Panc1 (cell line): ENCODE data around the gene ABCB4. TPM values are rescaled to one million over a fixed set of nuclear protein-coding genes. Genes with fewer than 3 reads are reported as not detected.

Source experiments
- ATAC-seq: fragments of 200-7000 bp; cut with Tn5 transposase; 2 replicates; pipeline ENCODE4 v1.9.1; 2020; ENCODE audit warnings: mild to moderate bottlenecking, moderate library complexity
- BruUV-seq: library from RNA; stranded (reverse); fragments of 400-500 nt; replicated peaks from 2 replicates; lab custom pipeline; 2021; lab: Mats Ljungman, UMichigan
- CTCF ChIA-PET: fragments of 300-600 bp; sonication (Branson Sonifier 250); formaldehyde crosslinking; loops from one replicate; lab custom pipeline; 2022; ENCODE audit warnings: antibody characterized with exemption; lab: Charles Lee
- POLR2A ChIA-PET: fragments of 300-600 bp; sonication (Branson Sonifier 250); formaldehyde crosslinking; loops from one replicate; lab custom pipeline; 2022; ENCODE audit warnings: antibody characterized with exemption; lab: Charles Lee
- DNase-seq: peaks from one replicate; pipeline ENCODE4 v3.0.0-alpha.2; 2010; ENCODE audit warnings: low read depth, low spot score
- H3K27ac ChIP-seq: 2 replicates; pipeline ENCODE4 v1.5.1; 2011; ENCODE audit warnings: mild to moderate bottlenecking, low read length, inconsistent platforms
- H3K27me3 ChIP-seq: fragments of 200-500 bp; sonication (Bioruptor generic); 2 replicates; pipeline ENCODE4 v1.6.0; 2014; ENCODE audit warnings: low read length, inconsistent platforms; ENCODE audit not compliant: control insufficient read depth, insufficient read depth
- H3K36me3 ChIP-seq: fragments of 200-500 bp; sonication (Bioruptor generic); 2 replicates; pipeline ENCODE4 v1.5.1; 2014; ENCODE audit warnings: inconsistent platforms, mild to moderate bottlenecking, low read length, moderate library complexity; ENCODE audit not compliant: control insufficient read depth, insufficient read depth
- H3K4me1 ChIP-seq: 2 replicates; pipeline ENCODE4 v1.5.1; 2011; ENCODE audit warnings: inconsistent platforms, mild to moderate bottlenecking, low read length, moderate library complexity; ENCODE audit not compliant: control insufficient read depth, insufficient read depth
- H3K4me3 ChIP-seq, 2 experiments: 2 replicates each; pipeline ENCODE4 v1.5.1; 2011 to 2012; ENCODE audit warnings: low read depth in 2 of 2, low read length in 2 of 2, mild to moderate bottlenecking in 2 of 2, inconsistent platforms in 1 of 2, moderate library complexity in 1 of 2
- H3K9me3 ChIP-seq: fragments of 200-500 bp; sonication (Bioruptor generic); 2 replicates; pipeline ENCODE4 v1.5.1; 2014; ENCODE audit warnings: low read depth, mild to moderate bottlenecking, inconsistent platforms, low read length, moderate library complexity; ENCODE audit not compliant: control insufficient read depth, insufficient read depth
- POLR2AphosphoS5 ChIP-seq: IDR thresholded peaks from 2 replicates; pipeline ENCODE4 v1.6.1; 2012; ENCODE audit warnings: mild to moderate bottlenecking, low read depth, low read length, moderate library complexity
- SIN3A ChIP-seq: IDR thresholded peaks from 2 replicates; pipeline ENCODE4 v1.6.1; 2012; ENCODE audit warnings: low read depth, mild to moderate bottlenecking, low read length, moderate library complexity, borderline replicate concordance; ENCODE audit not compliant: insufficient read depth
- TCF7L2 ChIP-seq: IDR thresholded peaks from 2 replicates; pipeline ENCODE4 v1.6.1; 2011; ENCODE audit warnings: mild to moderate bottlenecking, low read depth, low read length, inconsistent platforms
- in situ Hi-C: cut with HindIII; loops from 2 replicates; pipeline ENCODE4 v1.10.0; 2016; ENCODE audit warnings: low sequenced_read_pairs, low pct_unique_long_range_greater_than_20kb
- intact Hi-C: fragments of 100-400 bp; cut with micrococcal nuclease; formaldehyde crosslinking; loops from one replicate; pipeline ENCODE4 v1.10.0; 2022; ENCODE audit not compliant: unreplicated experiment
- total RNA-seq: library from RNA; stranded (reverse); gene quantifications from one replicate; pipeline ENCODE4 v1.2.1, GENCODE V29; 2021; ENCODE audit not compliant: unreplicated experiment
- TF ChIP-seq, protein P1 (sequence below): fragments of 450-650 bp; IDR thresholded peaks from 2 replicates; pipeline ENCODE4 v1.5.1; 2017; ENCODE audit warnings: mild to moderate bottlenecking
- TF ChIP-seq, protein P2 (sequence below), 2 experiments: IDR thresholded peaks; 2 replicates each; pipeline ENCODE4 v1.6.1; 2011 to 2012; ENCODE audit warnings: low read depth in 2 of 2, control low read depth in 1 of 2, low read length in 1 of 2, mild to moderate bottlenecking in 1 of 2, moderate library complexity in 1 of 2; ENCODE audit not compliant: insufficient read depth in 1 of 2

ABCB4 gene
- total RNA-seq, 1 experiment from 2014 or later: 0.18 TPM

DNA sequence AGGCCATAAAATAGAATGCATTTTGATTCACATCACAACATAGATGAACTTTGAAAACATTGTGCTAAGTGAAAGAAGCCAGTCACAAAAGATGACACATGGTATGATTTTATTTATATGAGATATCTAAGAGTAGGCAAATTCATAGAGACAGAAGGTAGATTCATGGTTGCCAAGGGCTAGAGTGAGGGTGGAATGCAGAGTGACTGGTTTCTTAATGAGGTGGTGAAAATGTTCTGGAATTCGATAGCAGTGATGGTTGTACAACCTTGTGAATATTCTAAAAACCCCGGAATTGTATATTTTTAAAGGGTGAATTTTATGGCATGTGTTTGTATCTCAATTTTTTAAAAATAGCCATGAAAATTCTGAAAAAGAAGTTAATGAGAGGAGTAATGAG is 42.9 kb downstream of the ABCB4 start:
- POLR2A ChIA-PET: no interaction called here
- no peak overlapping the region for H3K4me3 ChIP-seq
- H3K27ac ChIP-seq: no peak overlapping the region
- H3K27me3 ChIP-seq: no peaks in the 10 kb centered on the region; the same call in none of the 2 replicates
- no TSS peak for BruUV-seq
- no peaks in the 10 kb centered on the region for H3K9me3 ChIP-seq
- DNase-seq: no peak
- no peak for TF ChIP-seq POLR2AphosphoS5
- TF ChIP-seq, protein P1, sequence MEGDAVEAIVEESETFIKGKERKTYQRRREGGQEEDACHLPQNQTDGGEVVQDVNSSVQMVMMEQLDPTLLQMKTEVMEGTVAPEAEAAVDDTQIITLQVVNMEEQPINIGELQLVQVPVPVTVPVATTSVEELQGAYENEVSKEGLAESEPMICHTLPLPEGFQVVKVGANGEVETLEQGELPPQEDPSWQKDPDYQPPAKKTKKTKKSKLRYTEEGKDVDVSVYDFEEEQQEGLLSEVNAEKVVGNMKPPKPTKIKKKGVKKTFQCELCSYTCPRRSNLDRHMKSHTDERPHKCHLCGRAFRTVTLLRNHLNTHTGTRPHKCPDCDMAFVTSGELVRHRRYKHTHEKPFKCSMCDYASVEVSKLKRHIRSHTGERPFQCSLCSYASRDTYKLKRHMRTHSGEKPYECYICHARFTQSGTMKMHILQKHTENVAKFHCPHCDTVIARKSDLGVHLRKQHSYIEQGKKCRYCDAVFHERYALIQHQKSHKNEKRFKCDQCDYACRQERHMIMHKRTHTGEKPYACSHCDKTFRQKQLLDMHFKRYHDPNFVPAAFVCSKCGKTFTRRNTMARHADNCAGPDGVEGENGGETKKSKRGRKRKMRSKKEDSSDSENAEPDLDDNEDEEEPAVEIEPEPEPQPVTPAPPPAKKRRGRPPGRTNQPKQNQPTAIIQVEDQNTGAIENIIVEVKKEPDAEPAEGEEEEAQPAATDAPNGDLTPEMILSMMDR: no peak
- TF ChIP-seq TCF7L2: no peak
- TF ChIP-seq, protein P2, sequence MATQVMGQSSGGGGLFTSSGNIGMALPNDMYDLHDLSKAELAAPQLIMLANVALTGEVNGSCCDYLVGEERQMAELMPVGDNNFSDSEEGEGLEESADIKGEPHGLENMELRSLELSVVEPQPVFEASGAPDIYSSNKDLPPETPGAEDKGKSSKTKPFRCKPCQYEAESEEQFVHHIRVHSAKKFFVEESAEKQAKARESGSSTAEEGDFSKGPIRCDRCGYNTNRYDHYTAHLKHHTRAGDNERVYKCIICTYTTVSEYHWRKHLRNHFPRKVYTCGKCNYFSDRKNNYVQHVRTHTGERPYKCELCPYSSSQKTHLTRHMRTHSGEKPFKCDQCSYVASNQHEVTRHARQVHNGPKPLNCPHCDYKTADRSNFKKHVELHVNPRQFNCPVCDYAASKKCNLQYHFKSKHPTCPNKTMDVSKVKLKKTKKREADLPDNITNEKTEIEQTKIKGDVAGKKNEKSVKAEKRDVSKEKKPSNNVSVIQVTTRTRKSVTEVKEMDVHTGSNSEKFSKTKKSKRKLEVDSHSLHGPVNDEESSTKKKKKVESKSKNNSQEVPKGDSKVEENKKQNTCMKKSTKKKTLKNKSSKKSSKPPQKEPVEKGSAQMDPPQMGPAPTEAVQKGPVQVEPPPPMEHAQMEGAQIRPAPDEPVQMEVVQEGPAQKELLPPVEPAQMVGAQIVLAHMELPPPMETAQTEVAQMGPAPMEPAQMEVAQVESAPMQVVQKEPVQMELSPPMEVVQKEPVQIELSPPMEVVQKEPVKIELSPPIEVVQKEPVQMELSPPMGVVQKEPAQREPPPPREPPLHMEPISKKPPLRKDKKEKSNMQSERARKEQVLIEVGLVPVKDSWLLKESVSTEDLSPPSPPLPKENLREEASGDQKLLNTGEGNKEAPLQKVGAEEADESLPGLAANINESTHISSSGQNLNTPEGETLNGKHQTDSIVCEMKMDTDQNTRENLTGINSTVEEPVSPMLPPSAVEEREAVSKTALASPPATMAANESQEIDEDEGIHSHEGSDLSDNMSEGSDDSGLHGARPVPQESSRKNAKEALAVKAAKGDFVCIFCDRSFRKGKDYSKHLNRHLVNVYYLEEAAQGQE (IDR thresholded peaks at IDR 0.05; ENCODE audit: insufficient read depth in 1 of 2, low read depth in 2 of 2, low read length in 1 of 2): no peak
- TF ChIP-seq SIN3A: no peak
- CTCF ChIA-PET: no interaction called here
- ATAC-seq: no peak
- intact Hi-C loops (no loop called here), in situ Hi-C loops (no loop called here)
- no peaks in the 10 kb centered on the region for H3K4me1 ChIP-seq
- no peaks in the 10 kb centered on the region for H3K36me3 ChIP-seq

DNA sequence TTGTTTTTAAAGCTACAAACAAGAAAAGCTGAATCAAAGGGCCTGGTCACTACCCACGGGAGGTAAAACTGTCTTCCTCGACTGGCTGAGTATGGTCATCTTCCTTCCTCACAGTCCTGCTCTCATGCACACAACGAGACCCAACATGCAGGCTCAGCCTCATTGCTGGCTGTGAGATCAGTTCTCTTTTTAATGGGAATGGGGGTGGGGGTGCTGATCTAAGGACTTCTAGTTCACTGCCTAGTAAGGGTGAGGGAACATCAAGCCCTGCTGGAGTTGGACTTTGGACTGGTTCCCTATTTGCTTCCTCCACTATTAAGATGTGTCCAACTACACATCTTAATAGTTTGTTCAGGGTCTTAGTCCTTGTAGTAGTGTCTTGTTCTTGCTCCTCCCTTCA is 48.2 kb downstream of the ABCB4 start:
- in situ Hi-C loops: no loop called here
- TF ChIP-seq, protein P2 (IDR thresholded peaks at IDR 0.05; ENCODE audit: insufficient read depth in 1 of 2, low read depth in 2 of 2, low read length in 1 of 2): no peak
- TF ChIP-seq, protein P1: no peak
- TF ChIP-seq SIN3A: no peak
- no peak for TF ChIP-seq TCF7L2
- TF ChIP-seq POLR2AphosphoS5: no peak
- Histone ChIP-seq H3K36me3 (no peaks in the 10 kb centered on the region), H3K27ac (no peak overlapping the region), H3K9me3 (no peaks in the 10 kb centered on the region), H3K4me3 (no peak overlapping the region), H3K4me1 (no peaks in the 10 kb centered on the region), H3K27me3 (no peaks in the 10 kb centered on the region; the same call in none of the 2 replicates)
- no peak for ATAC-seq
- CTCF ChIA-PET: no interaction called here
- BruUV-seq: no TSS peak
- POLR2A ChIA-PET: no interaction called here
- DNase-seq: no peak
- intact Hi-C loops: no loop called here
